GM18526 (cell line): ENCODE measurements around the gene NME2.

Source experiments
- POLR2A ChIP-seq: IDR thresholded peaks from 3 replicates; pipeline ENCODE4 v1.6.1; 2011; ENCODE audit not compliant: insufficient read length; ENCODE audit errors: extremely low read depth

Gene NME2

DNA sequence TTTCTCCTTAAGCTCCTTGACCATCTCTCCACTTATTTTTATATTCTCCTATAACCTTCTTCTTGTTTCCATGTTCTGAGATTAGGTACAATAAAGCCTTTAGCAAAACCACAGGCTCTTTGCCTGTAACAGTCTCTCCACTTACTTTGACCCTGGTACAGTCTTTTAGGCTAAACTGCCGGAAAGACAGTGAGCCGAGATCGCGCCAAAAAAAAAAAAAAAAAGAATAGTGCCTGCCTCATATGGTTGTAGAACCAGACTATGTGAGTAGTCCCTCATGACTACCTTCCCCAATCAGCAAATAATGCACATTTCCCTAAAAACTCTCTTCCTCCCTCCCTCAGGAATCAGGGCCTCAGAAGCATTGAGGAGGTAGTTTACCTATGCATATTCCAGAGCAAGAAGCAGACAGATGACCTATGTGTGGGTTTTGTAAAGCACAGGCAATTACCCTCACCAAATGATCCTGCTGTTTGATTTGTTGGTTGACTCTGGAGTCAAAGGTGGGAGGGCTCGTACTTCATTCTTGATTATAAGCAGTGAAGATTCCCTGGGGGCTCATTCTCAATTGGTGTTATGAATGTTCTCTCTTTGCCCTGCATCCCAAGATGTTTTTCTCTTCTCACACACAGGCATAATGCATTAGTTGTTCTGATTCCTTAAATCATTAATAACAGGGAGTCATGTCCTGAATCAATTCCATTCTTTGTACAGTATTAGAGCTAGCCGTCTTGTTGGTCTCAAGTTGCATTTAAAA is 21.8 kb upstream of the NME2 start:
- TF ChIP-seq POLR2A, result no peak

DNA sequence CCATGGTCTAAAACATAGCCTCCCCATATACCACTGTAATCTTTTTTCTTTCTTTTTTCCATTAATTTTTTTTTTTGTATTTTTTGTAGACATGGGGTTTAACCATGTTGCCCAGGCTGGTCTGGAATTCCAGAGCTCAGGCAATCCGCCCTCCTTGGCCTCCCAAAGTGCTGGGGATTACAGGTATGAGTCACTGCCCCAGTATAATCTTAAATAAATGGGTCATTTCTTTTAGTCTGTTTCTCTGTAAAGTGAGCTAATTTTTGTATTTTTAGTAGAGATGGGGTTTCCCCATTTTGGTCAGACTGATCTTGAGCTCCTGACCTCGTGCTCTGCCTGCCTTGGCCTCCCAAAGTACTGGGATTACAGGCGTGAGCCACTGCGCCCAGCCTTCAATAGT is 18.6 kb upstream of the NME2 start:
- TF ChIP-seq POLR2A, result no peak

DNA sequence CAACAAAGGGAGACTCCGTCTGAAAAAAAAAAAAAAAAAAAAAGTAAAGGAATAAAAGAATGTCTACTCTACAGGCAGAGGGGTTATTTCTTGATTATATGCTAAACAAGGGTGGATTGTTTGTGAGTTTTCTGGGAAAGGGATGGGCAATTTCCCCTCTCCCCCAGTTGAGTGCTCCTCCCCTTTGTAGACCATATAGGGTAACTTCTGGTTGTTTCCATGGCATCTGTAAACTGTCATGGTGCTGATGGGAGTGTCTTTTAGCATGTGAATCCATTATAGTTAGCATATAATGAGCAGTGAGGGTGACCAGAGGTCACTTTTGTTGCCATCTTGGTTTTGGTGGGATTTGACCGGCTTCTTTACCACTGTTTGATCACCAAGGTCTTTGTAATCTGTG is 17.0 kb upstream of the NME2 start:
- TF ChIP-seq POLR2A, result no peak

- no peak for TF ChIP-seq POLR2A
Observed at GRCh38 chr17:51150932-51151331, 15.3 kb upstream of the NME2 start.

- no peak for TF ChIP-seq POLR2A
Observed at GRCh38 chr17:51152766-51153209, 13.4 kb upstream of the NME2 start.

- peak; percentile 53 for TF ChIP-seq POLR2A
Observed at GRCh38 chr17:51153210-51154072, 12.8 kb upstream of the NME2 start, which contains the start of gene NME1. NME1 (plus strand) TSS chr17:51153559; CDS start chr17:51155655, 2,096 bp downstream.

DNA sequence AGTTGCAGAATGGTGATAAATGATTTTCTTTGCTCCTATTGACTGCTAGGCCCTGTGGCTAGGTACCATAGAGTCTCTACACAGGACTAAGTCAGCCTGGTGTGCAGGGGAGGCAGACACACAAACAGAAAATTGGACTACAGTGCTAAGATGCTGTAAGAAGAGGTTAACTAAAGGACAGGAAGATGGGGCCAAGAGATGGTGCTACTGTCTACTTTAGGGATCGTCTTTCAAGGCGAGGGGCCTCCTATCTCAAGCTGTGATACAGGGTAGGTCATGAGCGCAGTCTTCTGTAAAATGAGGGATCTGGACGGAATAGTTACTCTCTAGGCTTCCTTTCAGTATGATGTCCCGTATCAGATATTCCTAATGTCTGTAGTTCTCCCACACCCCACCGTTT is 12.0 kb upstream of the NME2 start:
- no peak for TF ChIP-seq POLR2A

DNA sequence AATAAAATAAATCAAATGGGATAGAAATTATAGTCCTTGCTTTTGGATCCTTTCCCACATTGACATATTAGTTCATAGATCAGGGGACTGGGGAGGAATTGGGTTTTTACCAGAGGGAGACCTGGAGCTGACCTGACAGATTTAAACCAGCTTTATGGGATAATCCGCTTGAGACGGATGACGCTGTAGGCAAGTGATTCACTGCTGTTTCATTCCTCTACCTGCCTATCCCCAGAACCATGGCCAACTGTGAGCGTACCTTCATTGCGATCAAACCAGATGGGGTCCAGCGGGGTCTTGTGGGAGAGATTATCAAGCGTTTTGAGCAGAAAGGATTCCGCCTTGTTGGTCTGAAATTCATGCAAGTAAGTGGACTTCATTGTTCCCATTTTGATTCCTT is 10.8 kb upstream of the NME2 start:
- TF ChIP-seq POLR2A, result no peak

DNA sequence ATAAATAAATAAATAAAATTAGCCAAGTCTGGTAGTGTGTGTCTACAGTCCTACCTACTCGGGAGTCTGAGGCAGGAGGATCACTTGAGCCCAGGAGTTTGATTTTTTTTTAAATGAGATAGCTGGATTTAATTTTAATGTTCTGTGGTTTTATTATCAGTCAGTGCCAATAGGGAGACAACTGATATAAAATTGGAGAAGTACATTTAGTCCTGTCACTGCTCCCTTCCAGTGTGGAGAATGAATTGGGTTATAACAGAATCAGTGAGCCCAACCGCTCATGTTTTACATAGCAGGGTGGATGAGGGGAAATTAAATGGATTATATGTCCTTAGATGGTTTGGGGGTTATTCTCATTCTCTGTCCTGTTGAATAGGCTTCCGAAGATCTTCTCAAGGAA is 6.6 kb upstream of the NME2 start:
- TF ChIP-seq POLR2A, result no peak

GRCh38 chr17:51161541-51161940 is 4.7 kb upstream of the NME2 start:
- no peak for TF ChIP-seq POLR2A

DNA sequence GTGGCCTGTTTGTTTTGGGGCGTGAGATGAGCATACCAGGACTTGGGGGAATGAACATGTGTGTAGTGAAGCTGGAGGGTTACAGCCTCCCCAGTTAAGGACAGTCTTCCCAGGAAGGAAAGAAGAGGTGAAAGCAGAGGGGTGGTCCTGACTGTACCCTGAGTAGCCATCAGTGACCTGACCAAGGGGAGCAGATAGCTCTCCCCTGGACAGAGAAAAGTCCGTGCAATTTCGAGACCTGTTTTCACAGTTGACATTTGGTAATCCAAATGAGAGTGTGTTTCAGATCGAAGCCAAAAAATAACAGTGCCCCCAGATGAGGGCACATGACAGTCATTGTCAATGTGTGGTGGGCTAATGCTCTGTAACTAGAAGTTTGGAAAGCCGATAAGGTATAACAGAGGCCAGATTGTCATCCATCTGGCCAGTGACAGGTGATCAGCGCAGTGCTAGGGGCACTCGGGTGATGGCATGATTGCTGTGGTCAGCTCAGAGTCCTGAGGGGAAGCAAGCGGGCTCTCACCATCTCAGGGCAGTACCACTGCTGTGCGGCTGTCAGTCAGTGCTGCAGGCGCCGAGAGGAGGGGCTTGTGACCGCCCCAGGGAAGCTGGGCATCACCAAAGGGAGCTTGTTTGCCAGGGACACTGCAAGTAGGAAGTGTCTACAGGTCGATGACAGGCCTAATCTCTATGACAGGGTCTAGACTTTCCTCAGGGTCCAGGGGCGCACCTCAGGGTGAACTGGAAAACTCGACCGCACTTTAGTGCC is 1.1 kb upstream of the NME2 start:
- no peak for TF ChIP-seq POLR2A

DNA sequence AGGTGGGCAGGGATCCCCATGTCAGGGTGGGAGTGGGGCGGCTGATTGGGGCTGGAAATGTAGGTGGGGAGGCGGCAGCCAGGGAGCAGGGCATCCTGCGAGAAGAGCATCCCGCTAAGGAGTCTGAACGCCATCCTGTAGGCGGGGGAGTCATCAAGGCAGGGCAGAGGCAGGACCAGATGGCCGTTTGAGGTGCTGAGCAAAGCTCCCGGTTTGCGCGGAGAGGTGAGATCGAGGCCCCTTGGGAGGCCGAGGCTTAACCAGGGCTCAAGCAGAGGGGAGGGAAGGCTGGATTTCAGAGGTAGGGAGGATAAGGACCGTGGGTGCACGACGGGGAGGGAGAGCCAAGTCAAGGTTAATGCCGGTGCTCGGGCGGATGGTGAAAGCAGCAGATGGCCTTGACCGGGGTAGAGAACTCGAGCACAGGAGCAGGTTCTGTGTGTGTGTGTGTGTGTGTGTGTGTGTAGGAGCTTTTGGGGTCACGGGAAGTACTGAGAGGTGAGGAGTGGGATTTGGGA is 472 bp upstream of the NME2 start:
- TF ChIP-seq POLR2A, result no peak

GRCh38 chr17:51166987-51167931 is 1.0 kb downstream of the NME2 start:
- TF ChIP-seq POLR2A, result no peak

- no peak for TF ChIP-seq POLR2A
Observed at GRCh38 chr17:51169340-51169739, 3.1 kb downstream of the NME2 start.
